Transverse colon (tissue), 4 donors: ENCODE measurements around the gene PROM1.

ENCODE experiments used
- POLR2AphosphoS5 ChIP-seq, 3 donors: sonication (generic); formaldehyde crosslinking; IDR thresholded peaks; one replicate each; pipeline ENCODE4 v1.6.1; 2016; ENCODE audit warnings: antibody characterized with exemption in 3 of 3
- TF ChIP-seq, protein P1 (sequence below), 5 experiments: fragments of 200-600 bp in 3 of 5; fragments of 450-650 bp in 2 of 5; sonication (generic) in 3 of 5; IDR thresholded peaks; 1 replicate in 2 of 5; 2 replicates in 3 of 5; pipeline ENCODE4 v1.5.1; 2016 to 2017; ENCODE audit warnings: antibody characterized with exemption in 5 of 5, inconsistent platforms in 3 of 5, mild to moderate bottlenecking in 2 of 5, moderate library complexity in 1 of 5

DNA sequence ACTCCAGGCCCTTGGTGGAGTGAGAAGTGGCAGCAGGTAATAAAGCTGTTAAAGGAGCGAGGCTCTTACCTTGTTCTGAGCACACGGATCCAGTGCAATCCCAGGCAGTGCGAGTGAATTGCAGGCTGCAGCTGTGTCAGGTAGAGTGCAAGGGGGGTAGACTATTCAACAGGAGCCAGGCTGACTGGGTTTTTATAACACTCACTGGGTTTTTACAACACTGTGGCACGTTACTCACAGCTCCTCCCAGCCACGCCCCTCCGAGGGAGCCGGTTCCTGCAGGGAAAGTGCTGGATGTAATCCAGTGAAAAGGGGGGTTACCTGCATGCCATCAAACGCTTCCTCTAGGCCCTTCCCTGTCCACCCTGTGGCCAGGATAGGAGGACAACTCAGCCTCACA lies 145.6 kb downstream of the PROM1 start:
- peak; percentile 60 to 76 (median 69) for TF ChIP-seq POLR2AphosphoS5 (IDR thresholded peaks at IDR 0.05)
- TF ChIP-seq, protein P1, sequence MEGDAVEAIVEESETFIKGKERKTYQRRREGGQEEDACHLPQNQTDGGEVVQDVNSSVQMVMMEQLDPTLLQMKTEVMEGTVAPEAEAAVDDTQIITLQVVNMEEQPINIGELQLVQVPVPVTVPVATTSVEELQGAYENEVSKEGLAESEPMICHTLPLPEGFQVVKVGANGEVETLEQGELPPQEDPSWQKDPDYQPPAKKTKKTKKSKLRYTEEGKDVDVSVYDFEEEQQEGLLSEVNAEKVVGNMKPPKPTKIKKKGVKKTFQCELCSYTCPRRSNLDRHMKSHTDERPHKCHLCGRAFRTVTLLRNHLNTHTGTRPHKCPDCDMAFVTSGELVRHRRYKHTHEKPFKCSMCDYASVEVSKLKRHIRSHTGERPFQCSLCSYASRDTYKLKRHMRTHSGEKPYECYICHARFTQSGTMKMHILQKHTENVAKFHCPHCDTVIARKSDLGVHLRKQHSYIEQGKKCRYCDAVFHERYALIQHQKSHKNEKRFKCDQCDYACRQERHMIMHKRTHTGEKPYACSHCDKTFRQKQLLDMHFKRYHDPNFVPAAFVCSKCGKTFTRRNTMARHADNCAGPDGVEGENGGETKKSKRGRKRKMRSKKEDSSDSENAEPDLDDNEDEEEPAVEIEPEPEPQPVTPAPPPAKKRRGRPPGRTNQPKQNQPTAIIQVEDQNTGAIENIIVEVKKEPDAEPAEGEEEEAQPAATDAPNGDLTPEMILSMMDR (IDR thresholded peaks at IDR 0.05): peak in 1 of 5 experiments; percentile 39
